CD14-positive monocyte (primary cell): ENCODE results near the gene SYT2. TPM values are rescaled to one million over a fixed set of nuclear protein-coding genes. Genes with fewer than 3 reads are reported as not detected.

ENCODE experiments used
- DNase-seq, 3 donors: peaks; one replicate each; pipeline ENCODE4 v3.0.0-alpha.2; 2011 to 2022
- H2AFZ ChIP-seq: 2 replicates; pipeline ENCODE4 v1.6.0; 2012; ENCODE audit warnings: mild to moderate bottlenecking, low read depth, low read length, inconsistent platforms; ENCODE audit not compliant: insufficient read depth, poor library complexity, severe bottlenecking
- H3K27ac ChIP-seq, 2 donors: 1 replicate in 1 of 2; 2 replicates in 1 of 2; pipeline ENCODE4 v1.5.1; 2012 to 2013; ENCODE audit warnings: low read length in 2 of 2, control low read depth in 1 of 2, inconsistent platforms in 1 of 2, low read depth in 1 of 2, mild to moderate bottlenecking in 1 of 2
- H3K27me3 ChIP-seq, 2 donors: one replicate each; pipeline versions ENCODE4 v1.6.0 to v1.6.1; 2011 to 2013; ENCODE audit warnings: low read length in 2 of 2; ENCODE audit not compliant: control insufficient read depth in 2 of 2, insufficient read depth in 2 of 2
- H3K36me3 ChIP-seq, 2 donors: replicated peaks in 1 of 2; 1 replicate in 1 of 2; 2 replicates in 1 of 2; pipeline versions ENCODE4 v1.5.1 to v1.6.1; 2012 to 2013; ENCODE audit warnings: low read length in 2 of 2, control low read depth in 1 of 2, inconsistent platforms in 1 of 2, mild to moderate bottlenecking in 1 of 2; ENCODE audit not compliant: insufficient read depth in 2 of 2, control insufficient read depth in 1 of 2
- H3K4me1 ChIP-seq, 2 donors: 1 replicate in 1 of 2; 2 replicates in 1 of 2; pipeline versions ENCODE4 v1.5.1 to v1.6.1; 2012 to 2013; ENCODE audit warnings: low read length in 2 of 2, control low read depth in 1 of 2, inconsistent platforms in 1 of 2, mild to moderate bottlenecking in 1 of 2, moderate library complexity in 1 of 2; ENCODE audit not compliant: insufficient read depth in 2 of 2, control insufficient read depth in 1 of 2
- H3K4me2 ChIP-seq: replicated peaks from 2 replicates; pipeline ENCODE3; 2012; ENCODE audit warnings: low read length, moderate library complexity, mild to moderate bottlenecking; ENCODE audit not compliant: poor library complexity, severe bottlenecking; ENCODE audit errors: extremely low read depth
- H3K4me3 ChIP-seq, 3 experiments: fragments of 200-600 bp in 1 of 3; sonication (generic) in 1 of 3; replicated peaks in 1 of 3; 1 replicate in 2 of 3; 2 replicates in 1 of 3; pipeline ENCODE4 v1.5.1; 2011 to 2013; ENCODE audit warnings: low read length in 3 of 3, mild to moderate bottlenecking in 3 of 3, control low read depth in 2 of 3, low read depth in 2 of 3, inconsistent platforms in 1 of 3, moderate library complexity in 1 of 3
- H3K79me2 ChIP-seq: 2 replicates; pipeline ENCODE4 v1.6.0; 2012; ENCODE audit warnings: mild to moderate bottlenecking, control low read depth, inconsistent platforms, low read length, moderate library complexity; ENCODE audit not compliant: insufficient read depth
- H3K9ac ChIP-seq: 2 replicates; pipeline ENCODE4 v1.6.0; 2017; ENCODE audit warnings: low read length, mild to moderate bottlenecking; ENCODE audit not compliant: insufficient read depth, poor library complexity, severe bottlenecking
- H3K9me3 ChIP-seq, 2 donors: replicated peaks in 1 of 2; 1 replicate in 1 of 2; 2 replicates in 1 of 2; pipeline versions ENCODE4 v1.5.1 to v1.6.1; 2012 to 2013; ENCODE audit warnings: low read length in 2 of 2, control low read depth in 1 of 2; ENCODE audit not compliant: control insufficient read depth in 1 of 2, insufficient read depth in 1 of 2
- H4K20me1 ChIP-seq: 2 replicates; pipeline ENCODE4 v1.6.0; 2012; ENCODE audit warnings: mild to moderate bottlenecking, low read length, control low read depth, moderate library complexity; ENCODE audit not compliant: insufficient read depth
- H3K27ac Mint-ChIP-seq, 7 donors: one replicate each; pipeline ENCODE4 v1.8.0; 2020; ENCODE audit warnings: mild to moderate bottlenecking in 7 of 7, mixed read lengths in 7 of 7, moderate library complexity in 6 of 7, inconsistent platforms in 2 of 7
- H3K27me3 Mint-ChIP-seq, 3 donors: one replicate each; pipeline ENCODE4 v1.8.0; 2021 to 2022; ENCODE audit warnings: low read depth in 3 of 3, mild to moderate bottlenecking in 3 of 3, mixed read lengths in 3 of 3, moderate library complexity in 3 of 3, inconsistent platforms in 1 of 3
- H3K36me3 Mint-ChIP-seq, 2 donors: one replicate each; pipeline ENCODE4 v1.8.0; 2020; ENCODE audit warnings: mixed read lengths in 2 of 2, inconsistent platforms in 1 of 2, mild to moderate bottlenecking in 1 of 2
- H3K4me1 Mint-ChIP-seq: one replicate; pipeline ENCODE4 v1.8.0; 2020; ENCODE audit warnings: mild to moderate bottlenecking, mixed read lengths
- H3K4me3 Mint-ChIP-seq, 2 donors: one replicate each; pipeline ENCODE4 v1.8.0; 2020; ENCODE audit warnings: mild to moderate bottlenecking in 2 of 2, mixed read lengths in 2 of 2, moderate library complexity in 1 of 2
- H3K9me3 Mint-ChIP-seq, 7 donors: one replicate each; pipeline ENCODE4 v1.8.0; 2020 to 2022; ENCODE audit warnings: mixed read lengths in 7 of 7, mild to moderate bottlenecking in 6 of 7, moderate library complexity in 6 of 7, inconsistent platforms in 2 of 7
- WGBS: methylation state at CpG from one replicate; pipeline ENCODE4 v1.1.5; 2013; ENCODE audit warnings: missing lambda C conversion rate; ENCODE audit not compliant: insufficient coverage; 5-methylcytosine and 5-hydroxymethylcytosine counted together
- intact Hi-C, 2 donors: fragments of 100-400 bp; cut with micrococcal nuclease; formaldehyde crosslinking; loops; one replicate each; pipeline versions ENCODE4 v1.15.0 to v1.15.1; 2023
- polyA plus RNA-seq, 3 donors: library from polyadenylated mRNA; depleted of rRNA in 1 of 3; unstranded in 2 of 3; stranded (reverse) in 1 of 3; fragments of 300-500 nt in 2 of 3; fragments of >200 nt in 1 of 3; fragmentation: Illumina TruSeq in 2 of 3; gene quantifications; 1 replicate in 2 of 3; 2 replicates in 1 of 3; pipeline ENCODE4 v1.2.3, GENCODE V29; 2012 to 2021
- TF ChIP-seq, protein P1 (sequence below): fragments of 200-600 bp; IDR thresholded peaks from one replicate; pipeline ENCODE4 v1.8.0; 2022; ENCODE audit warnings: antibody characterized with exemption, mild to moderate bottlenecking

Gene SYT2
- polyA plus RNA-seq, 3 donors, result not detected

DNA sequence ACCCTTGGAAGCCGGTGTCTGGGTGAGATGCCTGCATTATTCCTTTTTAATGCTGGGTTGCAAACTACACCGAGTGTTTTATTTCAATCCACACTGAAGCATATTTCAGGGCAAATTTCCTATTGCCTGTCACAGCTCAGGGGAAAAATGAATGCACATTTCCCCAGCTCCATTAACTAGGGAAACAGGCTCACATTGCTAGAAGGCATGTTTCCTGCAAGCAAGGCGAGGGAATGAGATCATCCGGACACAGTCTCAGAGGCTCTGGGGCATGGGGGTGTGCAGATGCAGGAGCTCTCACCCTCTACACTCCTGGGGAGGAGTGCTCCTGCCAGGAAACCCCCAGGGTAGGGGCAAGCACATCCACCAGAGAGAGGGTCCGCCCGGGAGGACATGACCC is 24.6 kb downstream of the SYT2 start:
- no peak overlapping the region for H3K9ac ChIP-seq
- no CpG with 5 or more reads among the region's 6 CpGs for WGBS
- no peak overlapping the region for H3K4me3 ChIP-seq
- H3K27me3 ChIP-seq, result peaks cover 18 to 62% of the 10 kb centered on the region in 2 donors
- Mint-ChIP-seq H3K36me3 (no peaks in the 10 kb centered on the region), H3K4me1 (no peaks in the 10 kb centered on the region), H3K27me3 (peaks cover 59 to 85% (median 62%) of the 10 kb centered on the region in 3 donors), H3K4me3 (no peak overlapping the region), H3K9me3 (no peaks in the 10 kb centered on the region), H3K27ac (no peak overlapping the region)
- no peaks in the 10 kb centered on the region for H3K9me3 ChIP-seq
- DNase-seq, result no peak
- no peak overlapping the region for H3K4me2 ChIP-seq
- no peaks in the 10 kb centered on the region for H3K4me1 ChIP-seq
- H2AFZ ChIP-seq, result no peak overlapping the region
- intact Hi-C loops, result no loop called here
- no peaks in the 10 kb centered on the region for H3K79me2 ChIP-seq
- H3K36me3 ChIP-seq, result no peaks in the 10 kb centered on the region
- H4K20me1 ChIP-seq, result no peaks in the 10 kb centered on the region
- no peak overlapping the region for H3K27ac ChIP-seq
- TF ChIP-seq, protein P1, sequence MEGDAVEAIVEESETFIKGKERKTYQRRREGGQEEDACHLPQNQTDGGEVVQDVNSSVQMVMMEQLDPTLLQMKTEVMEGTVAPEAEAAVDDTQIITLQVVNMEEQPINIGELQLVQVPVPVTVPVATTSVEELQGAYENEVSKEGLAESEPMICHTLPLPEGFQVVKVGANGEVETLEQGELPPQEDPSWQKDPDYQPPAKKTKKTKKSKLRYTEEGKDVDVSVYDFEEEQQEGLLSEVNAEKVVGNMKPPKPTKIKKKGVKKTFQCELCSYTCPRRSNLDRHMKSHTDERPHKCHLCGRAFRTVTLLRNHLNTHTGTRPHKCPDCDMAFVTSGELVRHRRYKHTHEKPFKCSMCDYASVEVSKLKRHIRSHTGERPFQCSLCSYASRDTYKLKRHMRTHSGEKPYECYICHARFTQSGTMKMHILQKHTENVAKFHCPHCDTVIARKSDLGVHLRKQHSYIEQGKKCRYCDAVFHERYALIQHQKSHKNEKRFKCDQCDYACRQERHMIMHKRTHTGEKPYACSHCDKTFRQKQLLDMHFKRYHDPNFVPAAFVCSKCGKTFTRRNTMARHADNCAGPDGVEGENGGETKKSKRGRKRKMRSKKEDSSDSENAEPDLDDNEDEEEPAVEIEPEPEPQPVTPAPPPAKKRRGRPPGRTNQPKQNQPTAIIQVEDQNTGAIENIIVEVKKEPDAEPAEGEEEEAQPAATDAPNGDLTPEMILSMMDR, result no peak

DNA sequence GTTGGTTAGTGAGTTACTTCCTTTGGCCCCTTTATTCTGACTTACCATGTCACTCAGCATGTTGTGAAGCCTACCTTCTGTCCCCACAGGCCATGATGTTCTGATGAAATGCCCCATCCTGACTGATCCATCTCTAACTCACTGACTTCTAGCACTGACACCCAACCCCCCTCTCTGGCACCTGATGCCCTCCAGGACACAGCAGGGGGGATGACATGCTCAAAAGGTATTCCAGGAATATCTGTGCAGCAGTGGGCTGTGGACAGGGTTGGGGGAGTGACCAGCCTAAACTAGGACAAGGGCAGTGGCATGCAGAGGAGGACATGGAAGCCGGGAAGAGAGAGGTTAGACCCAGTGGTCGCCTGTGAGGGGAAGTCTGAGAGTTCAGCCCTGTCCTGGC is 25.5 kb downstream of the SYT2 start:
- no peak overlapping the region for H3K4me3 ChIP-seq
- Mint-ChIP-seq H3K36me3 (no peaks in the 10 kb centered on the region), H3K9me3 (no peaks in the 10 kb centered on the region), H3K27ac (no peak overlapping the region), H3K27me3 (peaks cover 57 to 81% (median 60%) of the 10 kb centered on the region in 3 donors), H3K4me1 (no peaks in the 10 kb centered on the region), H3K4me3 (peak overlapping the region in 1 of 2 donors; percentile 2)
- H3K9me3 ChIP-seq, result no peaks in the 10 kb centered on the region
- no peaks in the 10 kb centered on the region for H3K79me2 ChIP-seq
- intact Hi-C loops, result no loop called here
- no peak overlapping the region for H3K27ac ChIP-seq
- H3K4me2 ChIP-seq, result no peak overlapping the region
- no peak for DNase-seq
- H3K36me3 ChIP-seq, result no peaks in the 10 kb centered on the region
- H4K20me1 ChIP-seq, result no peaks in the 10 kb centered on the region
- H2AFZ ChIP-seq, result no peak overlapping the region
- no peak overlapping the region for H3K9ac ChIP-seq
- H3K4me1 ChIP-seq, result no peaks in the 10 kb centered on the region
- H3K27me3 ChIP-seq, result peaks cover 23 to 66% of the 10 kb centered on the region in 2 donors
- WGBS, result 60% methylated on average over 1 of the region's 2 CpGs
- TF ChIP-seq, protein P1, result no peak
